Smooth muscle cell (in vitro differentiated cells): ENCODE data around the gene CLIP2. TPM values are rescaled to one million over a fixed set of nuclear protein-coding genes. Genes with fewer than 3 reads are reported as not detected.

Source experiments
- DNase-seq: peaks from one replicate; lab custom pipeline; 2025; ENCODE audit not compliant: unreplicated experiment; lab: John Stamatoyannopoulos, UW
- H2AFZ ChIP-seq: fragments of 200-600 bp; sonication (generic); 2 replicates; pipeline ENCODE4 v1.6.0; 2016; ENCODE audit warnings: antibody characterized with exemption, low read depth, mild to moderate bottlenecking
- H3F3A ChIP-seq: fragments of 200-600 bp; sonication (generic); 2 replicates; pipeline ENCODE4 v1.6.0; 2017; ENCODE audit warnings: antibody characterized with exemption, low read depth
- H3K27ac ChIP-seq: fragments of 200-600 bp; sonication (generic); 2 replicates; pipeline ENCODE4 v1.5.1; 2016; ENCODE audit warnings: low read depth, mild to moderate bottlenecking
- H3K27me3 ChIP-seq: fragments of 200-600 bp; sonication (generic); 2 replicates; pipeline ENCODE4 v1.6.1; 2016; ENCODE audit warnings: low read depth, mild to moderate bottlenecking
- H3K36me3 ChIP-seq: fragments of 200-600 bp; sonication (generic); 2 replicates; pipeline ENCODE4 v1.5.1; 2016; ENCODE audit warnings: low read depth
- H3K4me1 ChIP-seq: fragments of 200-600 bp; sonication (generic); 2 replicates; pipeline ENCODE4 v1.5.1; 2016; ENCODE audit warnings: low read depth
- H3K4me2 ChIP-seq: fragments of 200-600 bp; sonication (generic); 2 replicates; pipeline ENCODE4 v1.6.0; 2016; ENCODE audit warnings: mild to moderate bottlenecking
- H3K4me3 ChIP-seq: fragments of 200-600 bp; sonication (generic); 2 replicates; pipeline ENCODE4 v1.5.1; 2016; ENCODE audit warnings: mild to moderate bottlenecking
- H3K79me2 ChIP-seq: fragments of 200-600 bp; sonication (generic); 2 replicates; pipeline ENCODE4 v1.6.0; 2016; ENCODE audit warnings: low read depth, mild to moderate bottlenecking
- H3K9ac ChIP-seq: fragments of 200-600 bp; sonication (generic); 2 replicates; pipeline ENCODE4 v1.6.0; 2016; ENCODE audit warnings: low read depth
- H3K9me3 ChIP-seq: fragments of 200-600 bp; sonication (generic); replicated peaks from 2 replicates; pipeline ENCODE4 v1.5.1; 2016; ENCODE audit warnings: low read depth
- H4K20me1 ChIP-seq: fragments of 200-600 bp; sonication (generic); 2 replicates; pipeline ENCODE4 v1.6.0; 2016; ENCODE audit warnings: low read depth
- WGBS: methylation state at CpG from one replicate; pipeline ENCODE4 v1.1.7; 2016; ENCODE audit warnings: low lambda C conversion rate; 5-methylcytosine and 5-hydroxymethylcytosine counted together
- polyA plus RNA-seq: library from polyadenylated mRNA; unstranded; fragments of >200 nt; fragmentation: Nextera tagmentation; extraction: Ambion mirVana; gene quantifications from 2 replicates; pipeline ENCODE4 v1.2.1, GENCODE V29; 2016
- total RNA-seq: library from RNA; depleted of rRNA; stranded (reverse); fragments of >200 nt; gene quantifications from 2 replicates; pipeline ENCODE4 v1.2.3, GENCODE V29; 2014
- TF ChIP-seq, protein P1 (sequence below): fragments of 200-600 bp; sonication (generic); IDR thresholded peaks from 2 replicates; pipeline ENCODE4 v1.5.1; 2017; ENCODE audit warnings: borderline replicate concordance, mild to moderate bottlenecking, antibody characterized with exemption; ENCODE audit not compliant: insufficient read depth, poor library complexity, severe bottlenecking

The CLIP2 gene
- total and polyA plus RNA-seq, 2 experiments from 2014 or later, result 12.1 to 23.3 TPM

GRCh38 chr7:74329225-74329624, 40.0 kb downstream of the CLIP2 start:
- Histone ChIP-seq H3K27ac (no peak overlapping the region), H3K4me3 (no peak overlapping the region), H3K79me2 (no peaks in the 10 kb centered on the region), H2AFZ (no peak overlapping the region), H3K9ac (no peak overlapping the region), H3K36me3 (no peaks in the 10 kb centered on the region), H3K4me1 (no peaks in the 10 kb centered on the region), H3K4me2 (no peak overlapping the region), H3K27me3 (no peaks in the 10 kb centered on the region), H3K9me3 (no peaks in the 10 kb centered on the region), H4K20me1 (peaks cover 70% of the 10 kb centered on the region), H3F3A (no peaks in the 10 kb centered on the region)
- DNase-seq, result no peak
- 97% methylated on average over 7 of the region's 7 CpGs for WGBS
- TF ChIP-seq, protein P1, sequence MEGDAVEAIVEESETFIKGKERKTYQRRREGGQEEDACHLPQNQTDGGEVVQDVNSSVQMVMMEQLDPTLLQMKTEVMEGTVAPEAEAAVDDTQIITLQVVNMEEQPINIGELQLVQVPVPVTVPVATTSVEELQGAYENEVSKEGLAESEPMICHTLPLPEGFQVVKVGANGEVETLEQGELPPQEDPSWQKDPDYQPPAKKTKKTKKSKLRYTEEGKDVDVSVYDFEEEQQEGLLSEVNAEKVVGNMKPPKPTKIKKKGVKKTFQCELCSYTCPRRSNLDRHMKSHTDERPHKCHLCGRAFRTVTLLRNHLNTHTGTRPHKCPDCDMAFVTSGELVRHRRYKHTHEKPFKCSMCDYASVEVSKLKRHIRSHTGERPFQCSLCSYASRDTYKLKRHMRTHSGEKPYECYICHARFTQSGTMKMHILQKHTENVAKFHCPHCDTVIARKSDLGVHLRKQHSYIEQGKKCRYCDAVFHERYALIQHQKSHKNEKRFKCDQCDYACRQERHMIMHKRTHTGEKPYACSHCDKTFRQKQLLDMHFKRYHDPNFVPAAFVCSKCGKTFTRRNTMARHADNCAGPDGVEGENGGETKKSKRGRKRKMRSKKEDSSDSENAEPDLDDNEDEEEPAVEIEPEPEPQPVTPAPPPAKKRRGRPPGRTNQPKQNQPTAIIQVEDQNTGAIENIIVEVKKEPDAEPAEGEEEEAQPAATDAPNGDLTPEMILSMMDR, result no peak

GRCh38 chr7:74332373-74333176, 43.4 kb downstream of the CLIP2 start:
- H3K27me3 ChIP-seq, result no peaks in the 10 kb centered on the region
- H3K9ac ChIP-seq, result no peak overlapping the region
- WGBS, result 91% methylated on average over 17 of the region's 17 CpGs
- no peak overlapping the region for H2AFZ ChIP-seq
- no peaks in the 10 kb centered on the region for H3K4me1 ChIP-seq
- H3K36me3 ChIP-seq, result no peaks in the 10 kb centered on the region
- H4K20me1 ChIP-seq, result peaks cover 44% of the 10 kb centered on the region
- H3K4me3 ChIP-seq, result no peak overlapping the region
- H3K79me2 ChIP-seq, result no peaks in the 10 kb centered on the region
- DNase-seq, result no peak
- no peak overlapping the region for H3K4me2 ChIP-seq
- no peak overlapping the region for H3K27ac ChIP-seq
- H3F3A ChIP-seq, result no peaks in the 10 kb centered on the region
- TF ChIP-seq, protein P1, result no peak
- H3K9me3 ChIP-seq, result no peaks in the 10 kb centered on the region

- H3F3A ChIP-seq, result no peaks in the 10 kb centered on the region
- H3K36me3 ChIP-seq, result no peaks in the 10 kb centered on the region
- no peaks in the 10 kb centered on the region for H3K4me1 ChIP-seq
- H4K20me1 ChIP-seq, result peaks cover 33% of the 10 kb centered on the region
- no peak for DNase-seq
- H3K9me3 ChIP-seq, result no peaks in the 10 kb centered on the region
- no peaks in the 10 kb centered on the region for H3K79me2 ChIP-seq
- WGBS, result 65% methylated on average over 11 of the region's 11 CpGs
- H3K9ac ChIP-seq, result peak overlapping the region; percentile 23
- no peak overlapping the region for H2AFZ ChIP-seq
- TF ChIP-seq, protein P1, result no peak
- no peak overlapping the region for H3K4me3 ChIP-seq
- H3K4me2 ChIP-seq, result no peak overlapping the region
- H3K27ac ChIP-seq, result peak overlapping the region; percentile 45
- no peaks in the 10 kb centered on the region for H3K27me3 ChIP-seq
Measured at GRCh38 chr7:74334030-74334429, 44.8 kb downstream of the CLIP2 start.

- peaks cover 21% of the 10 kb centered on the region for H4K20me1 ChIP-seq
- H3K4me3 ChIP-seq, result no peak overlapping the region
- H2AFZ ChIP-seq, result no peak overlapping the region
- no peaks in the 10 kb centered on the region for H3F3A ChIP-seq
- H3K36me3 ChIP-seq, result no peaks in the 10 kb centered on the region
- DNase-seq, result no peak
- H3K27ac ChIP-seq, result no peak overlapping the region
- WGBS, result 94% methylated on average over 9 of the region's 9 CpGs
- H3K79me2 ChIP-seq, result no peaks in the 10 kb centered on the region
- H3K9me3 ChIP-seq, result no peaks in the 10 kb centered on the region
- H3K9ac ChIP-seq, result no peak overlapping the region
- TF ChIP-seq, protein P1, result no peak
- no peaks in the 10 kb centered on the region for H3K4me1 ChIP-seq
- no peak overlapping the region for H3K4me2 ChIP-seq
- H3K27me3 ChIP-seq, result no peaks in the 10 kb centered on the region
Measured at GRCh38 chr7:74337926-74338325, 48.7 kb downstream of the CLIP2 start.
